HepG2 (cell line): ENCODE data around the gene HECTD4. TPM values are rescaled to one million over a fixed set of nuclear protein-coding genes. Genes with fewer than 3 reads are reported as not detected.

ENCODE experiments used
- HNF1A ChIP-seq, 2 experiments: sonication (generic) in 1 of 2; formaldehyde crosslinking in 1 of 2; IDR thresholded peaks; 2 replicates each; pipeline versions ENCODE4 v1.4.0 to v1.6.1; 2016 to 2020; ENCODE audit warnings: borderline replicate concordance in 1 of 2, low read depth in 1 of 2, mild to moderate bottlenecking in 1 of 2, missing genetic modification reagents in 1 of 2
- HNF4A ChIP-seq: sonication (generic); formaldehyde crosslinking; IDR thresholded peaks from 2 replicates; pipeline ENCODE4 v1.4.0; 2020; ENCODE audit warnings: missing genetic modification reagents
- KLF11 ChIP-seq: IDR thresholded peaks from 2 replicates; pipeline ENCODE4 v1.6.1; 2016; ENCODE audit warnings: missing compliant biosample characterization
- KMT2B ChIP-seq: IDR thresholded peaks from 2 replicates; pipeline ENCODE4 v1.6.1; 2016; ENCODE audit warnings: missing genetic modification reagents, missing compliant biosample characterization
- PRMT3 ChIP-seq: sonication (generic); formaldehyde crosslinking; IDR thresholded peaks from 2 replicates; pipeline ENCODE4 v1.8.1; 2022; ENCODE audit warnings: low read depth, mild to moderate bottlenecking, moderate library complexity, missing genetic modification reagents, borderline replicate concordance
- RCOR2 ChIP-seq: IDR thresholded peaks from 2 replicates; pipeline ENCODE4 v1.6.1; 2016; ENCODE audit warnings: missing biosample characterization, missing genetic modification reagents
- RNF2 ChIP-seq: fragments of 450-650 bp; conservative IDR thresholded peaks from 2 replicates; pipeline ENCODE4 v1.6.1; 2016; ENCODE audit warnings: low read depth
- SIN3B ChIP-seq: fragments of 150-350 bp; IDR thresholded peaks from 2 replicates; pipeline ENCODE4 v1.6.1; 2014; ENCODE audit warnings: low read length
- SMAD9 ChIP-seq: sonication (generic); formaldehyde crosslinking; IDR thresholded peaks from 2 replicates; pipeline ENCODE4 v1.5.1; 2020; ENCODE audit warnings: mild to moderate bottlenecking, missing genetic modification reagents
- THAP8 ChIP-seq: sonication (generic); formaldehyde crosslinking; IDR thresholded peaks from 2 replicates; pipeline ENCODE4 v1.5.1; 2020; ENCODE audit warnings: missing genetic modification reagents, mild to moderate bottlenecking, borderline replicate concordance
- USF2 ChIP-seq, 2 experiments: sonication (generic) in 1 of 2; formaldehyde crosslinking in 1 of 2; IDR thresholded peaks; 2 replicates each; pipeline versions ENCODE4 v1.5.1 to v1.6.1; 2011 to 2020; ENCODE audit warnings: borderline replicate concordance in 1 of 2, low read depth in 1 of 2, low read length in 1 of 2, mild to moderate bottlenecking in 1 of 2, missing genetic modification reagents in 1 of 2, moderate library complexity in 1 of 2
- ZBTB42 ChIP-seq: sonication (generic); formaldehyde crosslinking; IDR thresholded peaks from 2 replicates; pipeline ENCODE4 v1.5.0; 2020; ENCODE audit warnings: mild to moderate bottlenecking, missing genetic modification reagents
- ZNF382 ChIP-seq: sonication (generic); formaldehyde crosslinking; IDR thresholded peaks from 2 replicates; pipeline ENCODE4 v1.5.0; 2020; ENCODE audit warnings: missing genetic modification reagents, mild to moderate bottlenecking, borderline replicate concordance
- ZNF746 ChIP-seq: sonication (generic); formaldehyde crosslinking; IDR thresholded peaks from 2 replicates; pipeline ENCODE4 v1.8.0; 2022; ENCODE audit warnings: mild to moderate bottlenecking, missing genetic modification reagents
- ZNF788 ChIP-seq: sonication (generic); formaldehyde crosslinking; IDR thresholded peaks from 2 replicates; pipeline ENCODE4 v1.5.0; 2020; ENCODE audit warnings: mild to moderate bottlenecking, missing genetic modification reagents, borderline replicate concordance
- polyA plus RNA-seq, 8 experiments: library from polyadenylated mRNA; depleted of rRNA in 3 of 8; stranded (reverse) in 7 of 8; unstranded in 1 of 8; fragments of >200 nt; fragmentation: Illumina TruSeq in 4 of 8; extraction: Trizol in 4 of 8; gene quantifications; 2 replicates each; pipeline versions ENCODE4 v1.2.1 to v1.2.3, GENCODE V29; 2011 to 2016; ENCODE audit warnings: low read depth in 4 of 8, missing spikeins in 1 of 8, mixed read lengths in 1 of 8; ENCODE audit not compliant: insufficient read depth in 1 of 8
- total RNA-seq, 5 experiments: library from RNA; depleted of rRNA; stranded (reverse); fragments of >200 nt; fragmentation: Illumina TruSeq; extraction: Trizol; gene quantifications; 2 replicates each; pipeline ENCODE4 v1.2.3, GENCODE V29; 2016; ENCODE audit warnings: low read depth in 1 of 5
- TF ChIP-seq, protein P1 (sequence below): sonication (generic); formaldehyde crosslinking; IDR thresholded peaks from 2 replicates; pipeline ENCODE4 v1.5.0; 2020; ENCODE audit warnings: mild to moderate bottlenecking, missing genetic modification reagents
- TF ChIP-seq, protein P2 (sequence below): sonication (generic); formaldehyde crosslinking; IDR thresholded peaks from 2 replicates; pipeline ENCODE4 v1.5.0; 2020; ENCODE audit warnings: missing genetic modification reagents

HECTD4 gene
- total and polyA plus RNA-seq, 2 of the 13 experiments (the other 11 are each of a cell fraction or from before 2014, with no cell fraction given), result 9.0 to 11.4 TPM

- TF ChIP-seq USF2 (IDR thresholded peaks at IDR 0.05; ENCODE audit: low read depth, low read length) (no peak), USF2 (CRISPR knock-in tag; IDR thresholded peaks at IDR 0.05; ENCODE audit: borderline replicate concordance) (no peak), PRMT3 (CRISPR knock-in tag) (no peak), ZNF746 (CRISPR knock-in tag) (peak; percentile 23; the same call in 1 of the 2 replicates), HNF1A (IDR thresholded peaks at IDR 0.05; ENCODE audit: low read depth) (no peak), HNF1A (CRISPR knock-in tag; IDR thresholded peaks at IDR 0.05; ENCODE audit: borderline replicate concordance) (peak; percentile 80), SIN3B (peak; percentile 81), SMAD9 (no peak), ZNF382 (CRISPR knock-in tag) (no peak), THAP8 (CRISPR knock-in tag) (no peak), KMT2B (peak; percentile 96), ZBTB42 (CRISPR knock-in tag) (0 out of 2 replicates have a peak, but pooled peaks have one; percentile 53), RCOR2 (CRISPR knock-in tag) (no peak), RNF2 (no peak), HNF4A (no peak; the same call in 1 of the 2 replicates), ZNF788 (CRISPR knock-in tag) (peak; percentile 84), KLF11 (CRISPR knock-in tag) (no peak)
- TF ChIP-seq, protein P1, sequence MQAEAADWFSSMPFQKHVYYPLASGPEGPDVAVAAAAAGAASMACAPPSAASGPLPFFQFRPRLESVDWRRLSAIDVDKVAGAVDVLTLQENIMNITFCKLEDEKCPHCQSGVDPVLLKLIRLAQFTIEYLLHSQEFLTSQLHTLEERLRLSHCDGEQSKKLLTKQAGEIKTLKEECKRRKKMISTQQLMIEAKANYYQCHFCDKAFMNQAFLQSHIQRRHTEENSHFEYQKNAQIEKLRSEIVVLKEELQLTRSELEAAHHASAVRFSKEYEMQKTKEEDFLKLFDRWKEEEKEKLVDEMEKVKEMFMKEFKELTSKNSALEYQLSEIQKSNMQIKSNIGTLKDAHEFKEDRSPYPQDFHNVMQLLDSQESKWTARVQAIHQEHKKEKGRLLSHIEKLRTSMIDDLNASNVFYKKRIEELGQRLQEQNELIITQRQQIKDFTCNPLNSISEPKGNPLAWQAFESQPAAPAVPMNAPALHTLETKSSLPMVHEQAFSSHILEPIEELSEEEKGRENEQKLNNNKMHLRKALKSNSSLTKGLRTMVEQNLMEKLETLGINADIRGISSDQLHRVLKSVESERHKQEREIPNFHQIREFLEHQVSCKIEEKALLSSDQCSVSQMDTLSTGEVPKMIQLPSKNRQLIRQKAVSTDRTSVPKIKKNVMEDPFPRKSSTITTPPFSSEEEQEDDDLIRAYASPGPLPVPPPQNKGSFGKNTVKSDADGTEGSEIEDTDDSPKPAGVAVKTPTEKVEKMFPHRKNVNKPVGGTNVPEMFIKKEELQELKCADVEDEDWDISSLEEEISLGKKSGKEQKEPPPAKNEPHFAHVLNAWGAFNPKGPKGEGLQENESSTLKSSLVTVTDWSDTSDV (CRISPR knock-in tag), result 0 out of 2 replicates have a peak, but pooled peaks have one; percentile 75
- TF ChIP-seq, protein P2, sequence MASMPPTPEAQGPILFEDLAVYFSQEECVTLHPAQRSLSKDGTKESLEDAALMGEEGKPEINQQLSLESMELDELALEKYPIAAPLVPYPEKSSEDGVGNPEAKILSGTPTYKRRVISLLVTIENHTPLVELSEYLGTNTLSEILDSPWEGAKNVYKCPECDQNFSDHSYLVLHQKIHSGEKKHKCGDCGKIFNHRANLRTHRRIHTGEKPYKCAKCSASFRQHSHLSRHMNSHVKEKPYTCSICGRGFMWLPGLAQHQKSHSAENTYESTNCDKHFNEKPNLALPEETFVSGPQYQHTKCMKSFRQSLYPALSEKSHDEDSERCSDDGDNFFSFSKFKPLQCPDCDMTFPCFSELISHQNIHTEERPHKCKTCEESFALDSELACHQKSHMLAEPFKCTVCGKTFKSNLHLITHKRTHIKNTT (CRISPR knock-in tag), result no peak
Measured at GRCh38 chr12:112418608-112419296, 36.5 kb upstream of the HECTD4 start, which contains the start of gene PTPN11 (continued).
